ENCODE results near the gene CAPN15.

- no peak for TF ChIP-seq POLR2AphosphoS5 (IDR thresholded peaks at IDR 0.05; ENCODE audit: low read depth, low read length)
- TF ChIP-seq TAF1 (IDR thresholded peaks at IDR 0.05; ENCODE audit: borderline replicate concordance, low read depth, low read length) = no peak
These were observed 34.7 kb downstream of the CAPN15 start for GRCh38 chr16:561957-562938.
